Activated CD8-positive, alpha-beta memory T cell treated with anti-CD3 and anti-CD28 coated beads for 24 hours (primary cell): ENCODE data around the gene TMC1.
"Not testable (repeated sequence)": the region's sequence is repeated elsewhere in the genome, so short reads cannot be mapped to it uniquely, and the experiment has no call there.

Experiments used
- DNase-seq: peaks from one replicate; pipeline ENCODE4 v3.0.0-alpha.2; 2020

TMC1 gene

DNA sequence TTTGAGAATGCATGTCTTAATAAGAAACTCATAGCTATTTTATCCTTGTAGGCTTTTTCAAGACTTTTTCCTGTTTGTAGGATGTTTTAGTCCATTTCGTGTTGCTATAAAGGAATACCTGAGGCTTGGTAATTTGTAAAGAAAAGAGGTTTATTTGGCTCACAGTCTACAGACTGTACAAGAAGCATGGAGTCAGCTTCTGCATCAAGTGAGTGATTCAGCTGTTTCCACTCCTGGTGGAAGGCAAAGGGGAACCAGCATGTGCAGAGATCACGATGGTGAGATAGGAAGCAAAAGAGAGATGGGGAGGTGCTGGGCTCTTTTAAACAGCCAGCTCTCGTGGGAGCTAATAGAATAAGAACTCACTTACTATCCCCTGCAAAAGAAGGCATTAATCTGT, 254.2 kb downstream of the TMC1 start:
- DNase-seq = no peak

- no peak for DNase-seq
Measured at GRCh38 chr9:72779614-72780013, 258.2 kb downstream of the TMC1 start.

DNA sequence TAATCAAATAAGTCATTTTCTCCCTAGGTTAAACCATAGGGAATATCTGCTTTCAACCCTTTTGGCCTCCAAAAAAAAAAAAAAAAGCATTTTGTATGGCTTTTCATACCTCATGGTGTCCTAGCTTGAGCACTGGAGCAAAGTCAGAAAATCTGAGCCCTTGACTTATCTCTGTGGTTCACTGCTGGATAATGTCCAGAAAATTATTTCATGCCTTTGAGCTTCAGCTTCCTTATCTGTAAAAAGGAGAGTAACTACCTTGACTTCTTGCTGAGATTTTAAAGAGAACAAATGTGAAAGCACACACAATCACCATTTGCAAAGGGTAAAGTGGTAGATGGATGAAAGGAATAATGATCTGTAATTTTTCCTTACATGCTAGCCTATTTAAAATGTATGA, 265.5 kb downstream of the TMC1 start:
- DNase-seq = no peak

GRCh38 chr9:72788966-72789735, 267.7 kb downstream of the TMC1 start:
- no peak for DNase-seq

DNA sequence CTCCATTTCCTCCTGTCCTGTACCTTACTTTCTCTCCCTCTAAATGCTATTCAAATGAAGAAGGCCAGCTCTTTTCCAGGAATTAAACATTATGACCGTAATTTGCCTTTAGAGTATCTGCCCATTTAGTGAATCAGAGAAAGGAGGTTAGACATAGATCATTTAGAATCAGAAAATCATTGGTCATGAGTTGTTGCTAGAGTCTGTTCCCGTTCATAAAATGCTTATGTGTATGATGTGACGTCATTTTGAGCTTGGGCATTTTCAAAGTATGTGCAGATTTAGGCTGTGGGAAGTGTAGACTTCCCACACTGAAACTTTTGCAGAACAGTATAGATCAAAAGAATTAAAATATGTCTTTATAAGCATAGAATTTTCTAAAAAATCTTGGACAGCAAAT, 268.5 kb downstream of the TMC1 start:
- no peak for DNase-seq

GRCh38 chr9:72790989-72791388, 269.6 kb downstream of the TMC1 start:
- DNase-seq = no peak

DNA sequence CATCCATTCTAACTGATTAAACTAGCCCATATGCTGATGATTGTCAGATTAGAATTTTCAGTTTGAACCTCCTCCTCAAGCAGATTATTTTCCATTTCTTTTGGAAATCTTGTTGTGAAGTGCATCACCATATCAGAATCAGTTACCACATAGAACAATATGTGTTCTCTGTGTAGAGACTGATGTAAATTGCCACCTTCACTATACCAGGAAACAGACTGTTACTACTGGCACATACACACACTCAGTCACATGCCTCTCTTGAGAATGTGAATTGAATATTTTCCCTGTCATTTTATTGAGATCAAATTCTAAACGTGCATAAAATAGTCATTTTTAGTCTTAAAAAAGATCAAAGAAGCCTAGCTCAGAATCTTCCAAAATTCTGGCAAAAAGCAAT, 270.0 kb downstream of the TMC1 start:
- no peak for DNase-seq

DNA sequence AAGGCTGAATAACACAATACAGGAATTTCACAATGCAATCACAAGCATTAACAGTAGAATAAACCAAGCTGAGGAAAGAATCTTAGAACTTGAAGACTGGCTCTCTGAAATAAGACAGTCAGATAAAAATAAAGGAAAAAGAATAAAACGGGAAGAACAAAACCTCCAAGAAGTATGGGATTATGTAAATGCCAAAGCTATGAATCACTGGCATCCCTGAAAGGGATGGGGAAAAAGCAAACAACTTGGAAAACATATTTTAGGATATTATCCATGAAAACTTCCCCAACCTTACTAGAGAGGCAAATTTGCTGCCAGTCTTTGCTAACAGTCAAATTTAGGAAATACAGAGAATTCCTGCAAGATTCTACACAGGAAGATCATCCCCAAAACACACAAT, 273.5 kb downstream of the TMC1 start:
- DNase-seq = no peak

DNA sequence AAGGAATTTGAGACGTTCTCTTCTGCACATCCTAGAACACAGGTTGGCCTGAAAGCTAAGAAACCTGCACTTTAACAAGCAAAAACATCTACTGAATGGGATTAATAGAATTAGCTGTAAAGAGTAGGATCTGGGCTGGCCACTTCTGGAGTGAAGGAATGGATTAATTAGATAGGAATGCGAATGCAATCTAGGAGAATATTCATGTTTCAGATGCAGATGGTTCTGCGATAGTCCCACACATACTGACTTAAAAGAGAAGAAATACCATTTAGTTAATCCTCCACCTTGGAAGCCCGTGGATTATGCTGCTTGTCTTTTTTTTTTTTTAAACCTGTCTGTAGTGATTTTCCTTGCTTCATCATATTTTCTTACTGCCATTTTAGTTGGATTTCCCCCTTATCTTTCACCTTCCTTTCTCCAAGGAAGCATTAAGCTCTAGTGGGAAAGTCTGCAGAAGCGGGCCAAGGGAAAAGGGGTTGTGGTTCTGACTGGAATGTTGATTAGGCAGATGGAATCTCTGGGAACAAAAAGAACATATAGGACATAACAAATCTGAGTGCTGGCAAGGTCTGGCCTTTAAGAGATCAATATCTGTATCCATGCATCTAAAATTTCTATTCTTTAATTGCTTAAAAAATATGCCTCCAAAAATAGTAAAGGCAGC, 279.1 kb downstream of the TMC1 start:
- DNase-seq = no peak

DNA sequence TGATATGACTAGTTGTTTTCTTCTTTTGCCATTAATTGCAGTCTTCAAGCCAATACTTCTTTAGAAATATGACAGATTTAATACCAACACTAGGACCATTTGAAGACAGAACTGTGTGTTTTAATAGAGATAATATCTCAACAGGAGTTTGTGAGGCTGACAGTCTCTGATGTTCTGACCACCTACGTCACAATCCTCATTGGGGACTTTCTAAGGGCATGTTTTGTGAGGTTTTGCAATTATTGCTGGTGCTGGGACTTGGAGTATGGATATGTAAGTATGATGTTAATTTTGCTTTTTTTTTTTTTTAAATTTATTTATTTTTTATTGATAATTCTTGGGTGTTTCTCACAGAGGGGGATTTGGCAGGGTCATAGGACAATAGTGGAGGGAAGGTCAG, 283.8 kb downstream of the TMC1 start:
- DNase-seq = no peak

DNA sequence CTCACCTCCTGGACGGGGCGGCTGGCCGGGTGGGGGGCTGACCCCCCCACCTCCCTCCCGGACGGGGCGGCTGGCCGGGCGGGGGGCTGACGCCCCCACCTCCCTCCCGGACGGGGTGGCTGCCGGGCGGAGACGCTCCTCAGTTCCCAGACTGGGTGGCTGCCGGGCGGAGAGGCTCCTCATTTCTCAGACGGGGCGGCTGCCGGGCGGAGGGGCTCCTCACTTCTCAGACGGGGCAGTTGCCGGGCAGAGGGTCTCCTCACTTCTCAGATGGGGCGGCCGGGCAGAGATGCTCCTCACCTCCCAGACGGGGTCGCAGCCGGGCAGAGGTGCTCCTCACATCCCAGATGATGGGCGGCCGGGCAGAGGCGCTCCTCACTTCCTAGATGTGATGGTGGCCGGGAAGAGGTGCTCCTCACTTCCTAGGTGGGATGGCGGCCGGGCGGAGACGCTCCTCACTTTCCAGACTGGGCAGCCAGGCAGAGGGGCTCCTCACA, 285.0 kb downstream of the TMC1 start:
- DNase-seq = not testable (repeated sequence)

DNA sequence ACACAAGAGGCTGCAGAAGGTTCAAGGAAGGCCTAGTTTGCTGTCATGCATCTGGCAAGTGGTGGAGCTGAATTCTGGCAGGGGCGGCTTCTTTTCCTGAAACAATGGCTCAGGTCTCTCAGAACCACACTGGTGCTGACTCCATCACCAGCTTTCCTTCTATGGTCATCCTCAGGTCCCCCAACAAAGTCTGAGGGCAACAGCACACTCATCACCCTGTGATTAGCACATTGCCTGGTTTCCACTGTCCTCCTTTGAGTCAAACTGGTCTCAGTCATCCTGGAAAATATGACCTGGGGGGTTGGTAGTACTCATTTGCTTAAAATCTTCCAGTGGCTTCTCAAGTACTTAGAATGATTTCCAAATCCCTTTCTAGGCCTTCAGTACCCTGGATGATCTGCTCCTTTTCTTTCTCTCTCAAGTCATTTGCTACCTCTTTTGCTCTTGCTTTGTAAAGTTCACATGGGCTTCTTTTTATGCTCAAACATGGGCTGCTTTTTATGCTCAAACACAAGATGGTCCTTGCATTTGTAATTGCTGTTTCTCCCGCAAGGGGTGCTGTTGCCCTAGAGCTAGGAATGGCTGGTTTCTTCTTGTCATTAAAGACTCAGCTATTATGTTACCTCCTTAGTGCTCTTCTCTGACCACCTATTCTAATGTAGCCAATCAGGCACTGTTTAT, 286.5 kb downstream of the TMC1 start:
- no peak for DNase-seq

- DNase-seq = no peak
Measured at GRCh38 chr9:72808446-72808768, 287.0 kb downstream of the TMC1 start.

- DNase-seq = no peak
Measured at GRCh38 chr9:72809586-72809985, 288.2 kb downstream of the TMC1 start.

DNA sequence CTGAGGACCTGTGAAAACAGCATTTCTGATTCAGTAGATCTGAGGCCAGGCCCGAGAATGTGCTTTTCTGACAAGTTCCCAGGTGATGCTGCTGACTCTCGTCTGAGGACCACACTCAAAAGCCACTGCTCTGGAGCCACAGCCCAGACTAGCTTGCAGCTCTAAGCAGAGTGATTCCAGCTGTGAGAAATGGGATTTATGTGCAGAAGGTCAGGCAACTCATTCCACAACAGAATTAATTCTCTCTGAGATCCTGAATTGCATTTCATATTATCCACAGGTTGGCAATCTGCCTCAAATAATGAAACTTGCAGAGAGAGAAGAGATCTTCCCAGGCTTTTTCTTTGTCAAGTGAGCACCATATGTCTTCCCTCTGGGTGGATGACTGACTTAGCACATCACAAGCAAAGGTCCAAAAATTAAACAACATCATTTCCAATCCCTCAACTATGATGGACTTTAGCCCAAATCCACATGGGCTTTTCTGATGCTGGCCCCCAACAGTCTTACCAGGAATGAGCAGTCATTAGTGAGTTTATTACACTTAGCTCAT, 291.2 kb downstream of the TMC1 start:
- no peak for DNase-seq

DNA sequence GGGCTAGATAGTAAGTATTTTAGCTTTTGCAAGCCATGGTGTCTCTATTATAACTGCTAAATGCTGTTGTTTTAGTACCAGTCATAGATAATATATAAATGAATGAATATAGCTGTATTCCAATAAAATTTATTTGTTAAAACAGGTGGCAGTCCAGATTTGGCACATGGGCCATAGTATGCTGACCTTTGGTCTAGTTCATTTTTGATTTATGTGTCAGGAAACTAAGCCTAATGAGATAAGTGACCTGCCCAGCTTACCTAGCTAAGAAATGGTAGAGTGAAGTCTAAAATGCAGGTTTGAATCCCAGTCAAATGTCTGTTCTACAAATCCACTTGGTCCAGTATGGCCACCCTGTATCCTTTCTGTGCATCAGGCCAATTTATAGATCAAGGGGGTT, 292.1 kb downstream of the TMC1 start:
- no peak for DNase-seq

DNA sequence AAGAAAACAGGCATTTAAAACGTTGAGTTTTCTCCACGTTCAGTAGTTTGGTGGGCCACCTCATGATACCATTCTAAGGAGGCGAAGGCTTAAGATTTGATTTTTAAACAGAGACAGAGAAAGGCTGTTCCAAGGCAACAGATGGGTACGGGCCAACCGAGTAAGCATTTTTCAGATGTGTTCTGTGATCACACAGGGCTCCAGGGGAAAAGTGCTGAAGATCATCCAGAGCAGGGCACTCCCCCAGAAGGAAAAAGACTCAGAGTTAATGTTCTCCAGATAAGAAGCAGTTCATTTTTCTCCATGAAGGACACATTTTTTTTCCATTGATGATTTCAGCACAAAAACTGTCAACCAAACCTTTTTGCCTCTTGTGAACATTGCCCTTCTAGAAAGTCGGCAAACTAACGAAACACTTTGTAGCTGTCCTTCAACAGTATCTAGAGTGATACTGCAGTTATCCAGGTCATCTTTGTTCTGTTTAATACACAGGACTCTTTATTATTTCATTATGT, 292.7 kb downstream of the TMC1 start:
- no peak for DNase-seq

- DNase-seq = no peak
Measured at GRCh38 chr9:72816666-72817065, 295.3 kb downstream of the TMC1 start.

- no peak for DNase-seq
Measured at GRCh38 chr9:72817413-72817812, 296.0 kb downstream of the TMC1 start.

DNA sequence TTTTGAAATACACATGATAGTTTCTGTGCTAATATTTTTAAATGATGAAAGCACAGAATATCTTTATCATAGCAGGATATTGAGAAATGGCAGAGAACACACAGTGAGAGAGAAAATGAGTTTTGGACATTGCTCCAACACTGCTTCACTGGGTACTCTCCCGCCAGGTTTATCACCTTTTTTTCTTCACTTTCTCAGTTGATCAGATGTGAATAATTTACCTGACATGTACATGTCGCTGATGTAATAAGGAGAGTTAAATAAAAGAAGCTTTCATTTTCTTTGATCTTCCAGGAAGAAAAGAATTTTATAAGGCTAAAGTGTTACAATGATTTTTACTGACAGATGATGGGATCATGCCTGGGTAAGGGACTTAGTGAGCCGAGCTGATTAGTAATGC, 297.0 kb downstream of the TMC1 start:
- DNase-seq = no peak

DNA sequence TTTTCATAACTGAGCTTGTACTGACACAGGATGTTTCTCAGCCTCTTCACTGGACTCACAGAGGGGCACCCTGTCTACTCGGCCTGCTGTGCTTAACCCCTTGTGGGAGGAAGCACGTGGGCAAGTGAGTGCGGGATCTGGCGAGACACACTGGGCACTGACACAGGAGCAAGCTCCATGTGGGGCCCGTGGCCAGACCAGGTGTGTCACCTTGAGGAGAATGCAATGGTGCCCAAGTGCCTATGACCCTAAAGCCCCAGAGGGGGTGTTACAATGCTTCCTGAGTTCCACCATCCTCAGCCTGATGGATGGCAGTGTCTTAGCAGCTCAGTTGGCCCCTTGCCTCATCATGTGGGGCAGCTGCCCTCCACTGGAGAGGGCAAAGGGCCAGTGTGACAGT, 302.6 kb downstream of the TMC1 start:
- no peak for DNase-seq

- DNase-seq = no peak
Measured at GRCh38 chr9:72826996-72827949, 305.9 kb downstream of the TMC1 start.
